Peyer's patch (tissue), 4 donors: ENCODE results near the gene ARHGEF1.
"Not testable (repeated sequence)": the region's sequence is repeated elsewhere in the genome, so short reads cannot be mapped to it uniquely, and the experiment has no call there.

Experiments used
- CTCF ChIP-seq, 6 experiments: fragments of 450-650 bp in 4 of 6; fragments of 200-600 bp in 2 of 6; sonication (generic) in 1 of 6; IDR thresholded peaks; one replicate each; pipeline ENCODE4 v1.5.1; 2017 to 2019; ENCODE audit warnings: antibody characterized with exemption in 6 of 6, mild to moderate bottlenecking in 3 of 6, moderate library complexity in 1 of 6
- POLR2A ChIP-seq, 2 donors: fragments of 450-650 bp; IDR thresholded peaks; one replicate each; pipeline ENCODE4 v1.5.1; 2017; ENCODE audit warnings: antibody characterized with exemption in 2 of 2, mild to moderate bottlenecking in 2 of 2, moderate library complexity in 2 of 2

- TF ChIP-seq CTCF, POLR2A (IDR thresholded peaks at IDR 0.05): not testable (repeated sequence)
These were observed 7.0 kb upstream of the ARHGEF1 start for GRCh38 chr19:41875973-41876372.
